Karpas-422 (cell line): ENCODE data around the gene FGF18. TPM values are rescaled to one million over a fixed set of nuclear protein-coding genes. Genes with fewer than 3 reads are reported as not detected.

Experiments used
- DNase-seq: peaks from one replicate; pipeline ENCODE4 v3.0.0-alpha.2; 2015
- H2AFZ ChIP-seq: fragments of 200-600 bp; sonication (generic); 2 replicates; pipeline ENCODE4 v1.6.1; 2014; ENCODE audit warnings: antibody characterized with exemption, low read length, mixed read lengths
- H3K27ac ChIP-seq: fragments of 200-600 bp; sonication (generic); 2 replicates; pipeline ENCODE4 v1.5.1; 2014; ENCODE audit warnings: mild to moderate bottlenecking, low read length, moderate library complexity
- H3K27me3 ChIP-seq: fragments of 200-600 bp; sonication (generic); 2 replicates; pipeline ENCODE4 v1.6.1; 2014; ENCODE audit warnings: low read length, mixed read lengths
- H3K36me3 ChIP-seq: fragments of 200-600 bp; sonication (generic); 2 replicates; pipeline ENCODE4 v1.6.1; 2014; ENCODE audit warnings: low read length, mixed read lengths; ENCODE audit not compliant: insufficient read depth
- H3K4me1 ChIP-seq: fragments of 200-600 bp; sonication (generic); 2 replicates; pipeline ENCODE4 v1.6.1; 2014; ENCODE audit warnings: mild to moderate bottlenecking, low read length, mixed read lengths
- H3K4me2 ChIP-seq: fragments of 200-600 bp; sonication (generic); 2 replicates; pipeline ENCODE4 v1.6.1; 2014; ENCODE audit warnings: low read length, low read depth, mild to moderate bottlenecking; ENCODE audit not compliant: poor library complexity, severe bottlenecking
- H3K4me3 ChIP-seq: fragments of 200-600 bp; sonication (generic); 2 replicates; pipeline ENCODE4 v1.5.1; 2014; ENCODE audit warnings: mild to moderate bottlenecking, antibody characterized with exemption, low read length, mixed read lengths
- H3K79me2 ChIP-seq: fragments of 200-600 bp; sonication (generic); 2 replicates; pipeline ENCODE4 v1.6.1; 2014; ENCODE audit warnings: mild to moderate bottlenecking, low read length, mixed read lengths
- H3K9ac ChIP-seq: fragments of 200-600 bp; sonication (generic); 2 replicates; pipeline ENCODE4 v1.6.0; 2014; ENCODE audit warnings: low read length
- H3K9me2 ChIP-seq: fragments of 200-600 bp; sonication (generic), shearing (Covaris generic); replicated peaks from 2 replicates; pipeline ENCODE4 v1.6.0; 2014; ENCODE audit warnings: mild to moderate bottlenecking, low read length, moderate library complexity; ENCODE audit not compliant: insufficient read depth
- H3K9me3 ChIP-seq: fragments of 300-700, 200-600 bp; sonication (generic); 2 replicates; pipeline ENCODE4 v1.6.1; 2014; ENCODE audit warnings: low read length, mixed read lengths
- H4K20me1 ChIP-seq: fragments of 200-600 bp; sonication (generic); 2 replicates; pipeline ENCODE4 v1.6.1; 2014; ENCODE audit warnings: mild to moderate bottlenecking, antibody characterized with exemption, low read length, low read depth; ENCODE audit not compliant: insufficient read depth
- total RNA-seq: library from RNA; depleted of rRNA; stranded (reverse); fragments of >200 nt; shearing (Covaris generic); gene quantifications from 2 replicates; pipeline ENCODE4 v1.2.3, GENCODE V29; 2014; ENCODE audit warnings: low replicate concordance

FGF18 gene
- total RNA-seq, 1 experiment from 2014 or later: not detected

- H3K4me2 ChIP-seq: no peak overlapping the region
Measured at GRCh38 chr5:171416160-171417049, 3.0 kb upstream of the FGF18 start.

GRCh38 chr5:171418316-171418981 is 998 bp upstream of the FGF18 start:
- H3K9ac ChIP-seq: peak overlapping the region; percentile 28
- H3K9me3 ChIP-seq: no peaks in the 10 kb centered on the region
- H4K20me1 ChIP-seq: peaks cover 44% of the 10 kb centered on the region
- no peaks in the 10 kb centered on the region for H3K9me2 ChIP-seq
- H3K4me2 ChIP-seq: peak overlapping the region; percentile 85
- no peaks in the 10 kb centered on the region for H3K79me2 ChIP-seq
- H3K4me1 ChIP-seq: peaks cover 21% of the 10 kb centered on the region
- H3K4me3 ChIP-seq: peak overlapping the region; percentile 54; the same call in 1 of the 2 replicates
- peak; percentile 83 for DNase-seq
- no peaks in the 10 kb centered on the region for H3K27me3 ChIP-seq
- no peaks in the 10 kb centered on the region for H3K36me3 ChIP-seq
- no peak overlapping the region for H2AFZ ChIP-seq
- H3K27ac ChIP-seq: no peak overlapping the region

More at GRCh38 chr5:171416160-171417049, 3.0 kb upstream of the FGF18 start:
- Histone ChIP-seq H3K9me3 (no peaks in the 10 kb centered on the region), H3K9me2 (no peaks in the 10 kb centered on the region), H3K9ac (no peak overlapping the region), H3K27ac (no peak overlapping the region), H3K79me2 (no peaks in the 10 kb centered on the region), H2AFZ (no peak overlapping the region), H3K27me3 (no peaks in the 10 kb centered on the region), H3K4me1 (peaks cover 21% of the 10 kb centered on the region), H3K36me3 (peaks cover 13% of the 10 kb centered on the region), H3K4me3 (no peak overlapping the region), H4K20me1 (peaks cover 61% of the 10 kb centered on the region)
- DNase-seq: no peak

- no peaks in the 10 kb centered on the region for H3K9me2 ChIP-seq
- peaks cover 21% of the 10 kb centered on the region for H3K4me1 ChIP-seq
- H3K36me3 ChIP-seq: no peaks in the 10 kb centered on the region
- no peaks in the 10 kb centered on the region for H3K9me3 ChIP-seq
- peaks cover 34% of the 10 kb centered on the region for H4K20me1 ChIP-seq
- no peak overlapping the region for H2AFZ ChIP-seq
- no peak overlapping the region for H3K9ac ChIP-seq
- DNase-seq: no peak
- no peaks in the 10 kb centered on the region for H3K27me3 ChIP-seq
- no peaks in the 10 kb centered on the region for H3K79me2 ChIP-seq
- H3K27ac ChIP-seq: no peak overlapping the region
- peak overlapping the region; percentile 54; the same call in 1 of the 2 replicates for H3K4me3 ChIP-seq
- peak overlapping the region; percentile 85 for H3K4me2 ChIP-seq
Measured at GRCh38 chr5:171419688-171420430, 412 bp downstream of the FGF18 start.

GRCh38 chr5:171420431-171421241 is 1.2 kb downstream of the FGF18 start:
- H3K4me2 ChIP-seq: no peak overlapping the region
- DNase-seq: no peak
- no peaks in the 10 kb centered on the region for H3K79me2 ChIP-seq
- no peak overlapping the region for H3K4me3 ChIP-seq
- no peak overlapping the region for H3K9ac ChIP-seq
- H3K9me3 ChIP-seq: no peaks in the 10 kb centered on the region
- peaks cover 34% of the 10 kb centered on the region for H4K20me1 ChIP-seq
- H3K4me1 ChIP-seq: peaks cover 21% of the 10 kb centered on the region
- H3K36me3 ChIP-seq: no peaks in the 10 kb centered on the region
- H3K9me2 ChIP-seq: no peaks in the 10 kb centered on the region
- H3K27me3 ChIP-seq: no peaks in the 10 kb centered on the region
- H3K27ac ChIP-seq: no peak overlapping the region
- no peak overlapping the region for H2AFZ ChIP-seq

GRCh38 chr5:171421331-171422262 is 2.1 kb downstream of the FGF18 start:
- no peak for DNase-seq
- no peaks in the 10 kb centered on the region for H3K27me3 ChIP-seq
- H2AFZ ChIP-seq: no peak overlapping the region
- H3K27ac ChIP-seq: no peak overlapping the region
- H3K79me2 ChIP-seq: no peaks in the 10 kb centered on the region
- H4K20me1 ChIP-seq: peaks cover 26% of the 10 kb centered on the region
- H3K9ac ChIP-seq: no peak overlapping the region
- H3K9me3 ChIP-seq: no peaks in the 10 kb centered on the region
- no peak overlapping the region for H3K4me2 ChIP-seq
- H3K9me2 ChIP-seq: no peaks in the 10 kb centered on the region
- no peak overlapping the region for H3K4me3 ChIP-seq
- no peaks in the 10 kb centered on the region for H3K36me3 ChIP-seq
- peaks cover 21% of the 10 kb centered on the region for H3K4me1 ChIP-seq

- DNase-seq: no peak
- H3K27me3 ChIP-seq: no peaks in the 10 kb centered on the region
- H3K9ac ChIP-seq: no peak overlapping the region
- peaks cover 17% of the 10 kb centered on the region for H4K20me1 ChIP-seq
- no peaks in the 10 kb centered on the region for H3K36me3 ChIP-seq
- no peak overlapping the region for H2AFZ ChIP-seq
- no peaks in the 10 kb centered on the region for H3K79me2 ChIP-seq
- no peak overlapping the region for H3K27ac ChIP-seq
- H3K4me3 ChIP-seq: no peak overlapping the region
- no peak overlapping the region for H3K4me2 ChIP-seq
- no peaks in the 10 kb centered on the region for H3K9me2 ChIP-seq
- no peaks in the 10 kb centered on the region for H3K9me3 ChIP-seq
- peaks cover 15% of the 10 kb centered on the region for H3K4me1 ChIP-seq
Measured at GRCh38 chr5:171422495-171422894, 3.0 kb downstream of the FGF18 start.
